HCT116 (cell line): ENCODE measurements around the gene TARS3. TPM values are rescaled to one million over a fixed set of nuclear protein-coding genes. Genes with fewer than 3 reads are reported as not detected.

Source experiments
- ATAC-seq: fragments of 200-7000 bp; cut with Tn5 transposase; 2 replicates; pipeline ENCODE4 v1.9.1; 2020; ENCODE audit warnings: mild to moderate bottlenecking, moderate library complexity
- BruUV-seq: library from RNA; stranded (reverse); fragments of 400-500 nt; replicated peaks from 2 replicates; lab custom pipeline; 2021; lab: Mats Ljungman, UMichigan
- CTCF ChIA-PET: fragments of 300-600 bp; sonication (Branson Sonifier 250); formaldehyde crosslinking; loops from one replicate; lab custom pipeline; 2021; ENCODE audit warnings: antibody characterized with exemption; lab: Charles Lee
- POLR2A ChIA-PET: fragments of 300-600, 350-600 bp; sonication (Branson Sonifier 250); formaldehyde crosslinking; loops from one replicate; lab custom pipeline; 2021; ENCODE audit warnings: antibody characterized with exemption; lab: Charles Lee
- RAD21 ChIA-PET, 2 experiments: fragments of 300-600 bp; sonication (Branson Sonifier 250); formaldehyde crosslinking; loops; one replicate each; lab custom pipeline; 2023; ENCODE audit warnings: low total read pairs in 2 of 2; ENCODE audit not compliant: uncharacterized antibody in 2 of 2, unreplicated experiment in 2 of 2, low non-redundant PET in 1 of 2; lab: Charles Lee
- DNase-seq: peaks from one replicate; pipeline ENCODE4 v3.0.0-alpha.2; 2010; ENCODE audit warnings: low read depth, low spot score
- H2AFZ ChIP-seq: fragments of 200-600 bp; shearing (Covaris generic), sonication (generic); 2 replicates; pipeline ENCODE4 v1.6.1; 2017; ENCODE audit warnings: low read depth, mixed run types, mixed read lengths, antibody characterized with exemption, low read length; ENCODE audit not compliant: poor library complexity, severe bottlenecking
- H3K27ac ChIP-seq: 2 replicates; pipeline ENCODE4 v1.5.1; 2012; ENCODE audit warnings: low read depth, low read length
- H3K27me3 ChIP-seq: fragments of 200-600 bp; sonication (generic); 2 replicates; pipeline ENCODE4 v1.6.1; 2016; ENCODE audit warnings: mixed run types, low read length, mixed read lengths; ENCODE audit not compliant: insufficient read depth
- H3K36me3 ChIP-seq, 2 experiments: fragments of 200-500 bp in 1 of 2; fragments of 200-600 bp in 1 of 2; sonication (Bioruptor generic) in 1 of 2; sonication (generic) in 1 of 2; 2 replicates each; pipeline versions ENCODE4 v1.5.1 to v1.6.1; 2014 to 2016; ENCODE audit warnings: low read length in 2 of 2, inconsistent platforms in 1 of 2, mixed read lengths in 1 of 2, mixed run types in 1 of 2; ENCODE audit not compliant: insufficient read depth in 2 of 2, control insufficient read depth in 1 of 2
- H3K4me1 ChIP-seq, 2 experiments: fragments of 200-600 bp in 1 of 2; sonication (generic) in 1 of 2; 2 replicates each; pipeline versions ENCODE4 v1.5.1 to v1.6.1; 2012 to 2017; ENCODE audit warnings: low read length in 2 of 2, inconsistent platforms in 1 of 2, mild to moderate bottlenecking in 1 of 2, mixed read lengths in 1 of 2, mixed run types in 1 of 2, moderate library complexity in 1 of 2; ENCODE audit not compliant: insufficient read depth in 2 of 2, control insufficient read depth in 1 of 2
- H3K4me2 ChIP-seq: fragments of 200-600 bp; sonication (generic); 2 replicates; pipeline ENCODE4 v1.6.1; 2017; ENCODE audit warnings: mixed run types, low read length, mixed read lengths
- H3K4me3 ChIP-seq, 2 experiments: fragments of 200-600 bp in 1 of 2; sonication (generic) in 1 of 2; replicated peaks in 1 of 2; 2 replicates each; pipeline ENCODE4 v1.5.1; 2011 to 2016; ENCODE audit warnings: low read length in 2 of 2, control low read depth in 1 of 2, low read depth in 1 of 2, mild to moderate bottlenecking in 1 of 2, mixed read lengths in 1 of 2, mixed run types in 1 of 2
- H3K79me2 ChIP-seq: fragments of 200-600 bp; sonication (generic); 2 replicates; pipeline ENCODE4 v1.6.1; 2017; ENCODE audit warnings: mild to moderate bottlenecking, mixed run types, low read length, moderate library complexity, mixed read lengths; ENCODE audit not compliant: insufficient read depth
- H3K9ac ChIP-seq: fragments of 200-600 bp; sonication (generic); 2 replicates; pipeline ENCODE4 v1.6.1; 2016; ENCODE audit warnings: low read length, mixed read lengths
- H3K9me2 ChIP-seq: fragments of 200-600 bp; sonication (generic), shearing (Covaris generic); 2 replicates; pipeline ENCODE4 v1.6.1; 2017; ENCODE audit warnings: mixed run types, mild to moderate bottlenecking, moderate library complexity; ENCODE audit not compliant: insufficient read depth
- H3K9me3 ChIP-seq, 2 experiments: fragments of 200-500 bp in 1 of 2; fragments of 200-600 bp in 1 of 2; sonication (Bioruptor generic) in 1 of 2; sonication (generic) in 1 of 2; 2 replicates each; pipeline ENCODE4 v1.6.1; 2014 to 2017; ENCODE audit warnings: low read length in 2 of 2, mixed read lengths in 2 of 2, inconsistent platforms in 1 of 2, low read depth in 1 of 2, mild to moderate bottlenecking in 1 of 2, mixed run types in 1 of 2, moderate library complexity in 1 of 2; ENCODE audit not compliant: control insufficient read depth in 1 of 2, insufficient read depth in 1 of 2
- H4K20me1 ChIP-seq: fragments of 200-600 bp; sonication (generic), shearing (Covaris generic); 2 replicates; pipeline ENCODE4 v1.6.1; 2017; ENCODE audit warnings: mixed run types, mild to moderate bottlenecking, moderate library complexity; ENCODE audit not compliant: insufficient read depth
- EGR1 ChIP-seq: IDR thresholded peaks from 2 replicates; pipeline ENCODE4 v1.6.1; 2012; ENCODE audit warnings: low read depth
- ELF1 ChIP-seq: IDR thresholded peaks from 2 replicates; pipeline ENCODE4 v1.6.1; 2012; ENCODE audit warnings: low read depth, borderline replicate concordance
- POLR2AphosphoS5 ChIP-seq: IDR thresholded peaks from 2 replicates; pipeline ENCODE4 v1.6.1; 2011; ENCODE audit warnings: mild to moderate bottlenecking, low read depth, low read length, moderate library complexity
- SIN3A ChIP-seq: IDR thresholded peaks from 2 replicates; pipeline ENCODE4 v1.6.1; 2012; ENCODE audit warnings: low read depth
- SP1 ChIP-seq: IDR thresholded peaks from 2 replicates; pipeline ENCODE4 v1.6.1; 2012; ENCODE audit warnings: low read depth
- SRF ChIP-seq: IDR thresholded peaks from 2 replicates; pipeline ENCODE4 v1.6.1; 2012; ENCODE audit warnings: low read depth
- TCF7L2 ChIP-seq: IDR thresholded peaks from 2 replicates; pipeline ENCODE4 v1.7.0; 2011; ENCODE audit warnings: borderline replicate concordance, inconsistent platforms; ENCODE audit not compliant: insufficient read depth, insufficient read length; ENCODE audit errors: extremely low read depth
- YY1 ChIP-seq: IDR thresholded peaks from 2 replicates; pipeline ENCODE4 v1.6.1; 2011; ENCODE audit warnings: low read length, low read depth, moderate library complexity, mild to moderate bottlenecking; ENCODE audit not compliant: insufficient replicate concordance; ENCODE audit errors: extremely low read depth
- ZFX ChIP-seq: fragments of 450-650 bp; IDR thresholded peaks from 2 replicates; pipeline ENCODE4 v1.6.1; 2017
- ZNF274 ChIP-seq: fragments of 200-500 bp; sonication (Bioruptor generic); IDR thresholded peaks from 2 replicates; pipeline ENCODE4 v1.6.1; 2014; ENCODE audit warnings: mild to moderate bottlenecking, low read depth, low read length, inconsistent platforms
- intact Hi-C: fragments of 100-400 bp; cut with micrococcal nuclease; formaldehyde crosslinking; loops from 2 replicates; pipeline ENCODE4 v1.10.0; 2022
- total RNA-seq: library from RNA; stranded (reverse); gene quantifications from one replicate; pipeline ENCODE4 v1.2.1, GENCODE V29; 2021; ENCODE audit not compliant: unreplicated experiment
- TF ChIP-seq, protein P1 (sequence below): IDR thresholded peaks from 2 replicates; pipeline ENCODE4 v1.6.1; 2011; ENCODE audit warnings: mild to moderate bottlenecking, low read length, moderate library complexity; ENCODE audit not compliant: insufficient replicate concordance; ENCODE audit errors: extremely low read depth
- TF ChIP-seq, protein P2 (sequence below), 3 experiments: fragments of 200-600 bp in 1 of 3; sonication (generic) in 1 of 3; IDR thresholded peaks in 2 of 3; conservative IDR thresholded peaks in 1 of 3; 2 replicates each; pipeline ENCODE4 v1.5.1; 2012 to 2017; ENCODE audit warnings: low read depth in 2 of 3, low read length in 2 of 3, antibody characterized with exemption in 1 of 3, borderline replicate concordance in 1 of 3, control low read depth in 1 of 3, mild to moderate bottlenecking in 1 of 3, mixed read lengths in 1 of 3, mixed run types in 1 of 3, moderate library complexity in 1 of 3; ENCODE audit not compliant: insufficient read depth in 1 of 3

Gene TARS3
- total RNA-seq, 1 experiment from 2014 or later: 11.1 TPM

DNA sequence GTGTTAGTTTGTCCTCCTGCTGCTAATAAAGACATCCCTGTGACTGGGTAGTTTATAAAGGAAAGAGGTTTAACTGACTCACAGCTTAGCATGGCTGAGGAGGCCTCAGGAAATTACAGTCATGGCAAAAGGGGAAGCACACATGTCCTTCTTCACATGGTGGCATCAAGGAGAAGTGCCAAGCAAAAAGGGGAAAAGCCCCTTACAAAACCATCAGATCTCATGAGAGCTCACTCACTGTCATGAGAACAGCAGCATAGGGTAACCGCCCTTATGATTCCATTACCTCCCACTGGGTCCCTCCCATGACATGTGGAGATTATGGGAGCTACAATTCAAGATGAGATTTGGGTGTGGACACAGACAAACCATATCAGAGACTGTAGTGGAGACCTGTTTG is 99.1 kb downstream of the TARS3 start:
- ATAC-seq: no peak
- Histone ChIP-seq H3K27me3 (no peaks in the 10 kb centered on the region), H3K9me2 (no peaks in the 10 kb centered on the region), H3K27ac (no peak overlapping the region), H3K36me3 (no peaks in the 10 kb centered on the region), H3K4me2 (no peak overlapping the region), H3K4me3 (no peak overlapping the region), H3K9ac (no peak overlapping the region), H3K9me3 (no peaks in the 10 kb centered on the region), H4K20me1 (no peaks in the 10 kb centered on the region), H3K79me2 (no peaks in the 10 kb centered on the region), H3K4me1 (peaks cover 0 to 6% of the 10 kb centered on the region in 2 experiments; a peak in 2 of 4 replicates), H2AFZ (no peak overlapping the region)
- TF ChIP-seq ELF1: no peak
- no peak for TF ChIP-seq YY1
- TF ChIP-seq ZNF274: no peak
- no peak for TF ChIP-seq SP1
- no peak for TF ChIP-seq SRF
- no peak for TF ChIP-seq SIN3A
- TF ChIP-seq POLR2AphosphoS5: no peak
- TF ChIP-seq, protein P1, sequence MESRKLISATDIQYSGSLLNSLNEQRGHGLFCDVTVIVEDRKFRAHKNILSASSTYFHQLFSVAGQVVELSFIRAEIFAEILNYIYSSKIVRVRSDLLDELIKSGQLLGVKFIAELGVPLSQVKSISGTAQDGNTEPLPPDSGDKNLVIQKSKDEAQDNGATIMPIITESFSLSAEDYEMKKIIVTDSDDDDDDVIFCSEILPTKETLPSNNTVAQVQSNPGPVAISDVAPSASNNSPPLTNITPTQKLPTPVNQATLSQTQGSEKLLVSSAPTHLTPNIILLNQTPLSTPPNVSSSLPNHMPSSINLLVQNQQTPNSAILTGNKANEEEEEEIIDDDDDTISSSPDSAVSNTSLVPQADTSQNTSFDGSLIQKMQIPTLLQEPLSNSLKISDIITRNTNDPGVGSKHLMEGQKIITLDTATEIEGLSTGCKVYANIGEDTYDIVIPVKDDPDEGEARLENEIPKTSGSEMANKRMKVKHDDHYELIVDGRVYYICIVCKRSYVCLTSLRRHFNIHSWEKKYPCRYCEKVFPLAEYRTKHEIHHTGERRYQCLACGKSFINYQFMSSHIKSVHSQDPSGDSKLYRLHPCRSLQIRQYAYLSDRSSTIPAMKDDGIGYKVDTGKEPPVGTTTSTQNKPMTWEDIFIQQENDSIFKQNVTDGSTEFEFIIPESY: no peak
- TF ChIP-seq, protein P2, sequence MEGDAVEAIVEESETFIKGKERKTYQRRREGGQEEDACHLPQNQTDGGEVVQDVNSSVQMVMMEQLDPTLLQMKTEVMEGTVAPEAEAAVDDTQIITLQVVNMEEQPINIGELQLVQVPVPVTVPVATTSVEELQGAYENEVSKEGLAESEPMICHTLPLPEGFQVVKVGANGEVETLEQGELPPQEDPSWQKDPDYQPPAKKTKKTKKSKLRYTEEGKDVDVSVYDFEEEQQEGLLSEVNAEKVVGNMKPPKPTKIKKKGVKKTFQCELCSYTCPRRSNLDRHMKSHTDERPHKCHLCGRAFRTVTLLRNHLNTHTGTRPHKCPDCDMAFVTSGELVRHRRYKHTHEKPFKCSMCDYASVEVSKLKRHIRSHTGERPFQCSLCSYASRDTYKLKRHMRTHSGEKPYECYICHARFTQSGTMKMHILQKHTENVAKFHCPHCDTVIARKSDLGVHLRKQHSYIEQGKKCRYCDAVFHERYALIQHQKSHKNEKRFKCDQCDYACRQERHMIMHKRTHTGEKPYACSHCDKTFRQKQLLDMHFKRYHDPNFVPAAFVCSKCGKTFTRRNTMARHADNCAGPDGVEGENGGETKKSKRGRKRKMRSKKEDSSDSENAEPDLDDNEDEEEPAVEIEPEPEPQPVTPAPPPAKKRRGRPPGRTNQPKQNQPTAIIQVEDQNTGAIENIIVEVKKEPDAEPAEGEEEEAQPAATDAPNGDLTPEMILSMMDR (IDR thresholded peaks at IDR 0.05 in 2 of 3, conservative IDR thresholded peaks at IDR 0.05 in 1 of 3; ENCODE audit: borderline replicate concordance in 1 of 3, insufficient read depth in 1 of 3, low read depth in 2 of 3, low read length in 2 of 3): no peak
- no peak for TF ChIP-seq ZFX
- TF ChIP-seq TCF7L2: no peak
- TF ChIP-seq EGR1: no peak
- DNase-seq: no peak
- intact Hi-C loops: no loop called here
- BruUV-seq: no TSS peak
- ChIA-PET POLR2A (no interaction called here), RAD21 (no interaction called here), CTCF (no interaction called here)
